ENCODE data around the gene ALOX12. TPM values are rescaled to one million over a fixed set of nuclear protein-coding genes. Genes with fewer than 3 reads are reported as not detected.

Gene ALOX12
- total RNA-seq, 4 donors from 2014 or later, result not detected

- 92 to 94% methylated on average over 9 of the region's 9 CpGs for WGBS, 2 donors
- Histone ChIP-seq H3K4me3 (no peak overlapping the region), H3K27ac (no peak overlapping the region), H3K36me3 (peaks cover 0 to 32% (median 3%) of the 10 kb centered on the region in 3 donors), H3K4me1 (peaks cover 0 to 15% (median 4%) of the 10 kb centered on the region in 4 donors), H3K9me3 (no peaks in the 10 kb centered on the region), H3K27me3 (peaks cover 0 to 7% of the 10 kb centered on the region in 2 donors)
- TF ChIP-seq POLR2A (IDR thresholded peaks at IDR 0.05) (no peak), EP300 (IDR thresholded peaks at IDR 0.05) (no peak), CTCF (IDR thresholded peaks at IDR 0.05) (no peak)
- no peak for DNase-seq (ENCODE audit: low spot score in 2 of 2)
These were observed 1.1 kb upstream of the ALOX12 start for GRCh38 chr17:6994666-6995256.

GRCh38 chr17:6996256-6997011 lies 585 bp downstream of the ALOX12 start:
- Histone ChIP-seq H3K27me3 (peaks cover 0 to 7% of the 10 kb centered on the region in 2 donors), H3K36me3 (peaks cover 3 to 49% (median 4%) of the 10 kb centered on the region in 3 donors), H3K9me3 (no peaks in the 10 kb centered on the region), H3K4me3 (peak overlapping the region in 2 of 4 donors; percentile 3 to 36), H3K27ac (no peak overlapping the region), H3K4me1 (peaks cover 0 to 15% (median 4%) of the 10 kb centered on the region in 4 donors)
- WGBS, 2 donors, result 40 to 67% methylated on average over 40 to 57 of the region's 58 CpGs
- DNase-seq (ENCODE audit: low spot score in 2 of 2), result no peak
- TF ChIP-seq EP300 (IDR thresholded peaks at IDR 0.05) (no peak), POLR2A (IDR thresholded peaks at IDR 0.05) (no peak), CTCF (IDR thresholded peaks at IDR 0.05) (no peak)

- TF ChIP-seq EP300 (IDR thresholded peaks at IDR 0.05) (no peak), CTCF (IDR thresholded peaks at IDR 0.05) (no peak), POLR2A (IDR thresholded peaks at IDR 0.05) (no peak)
- H3K27ac ChIP-seq, result no peak overlapping the region
- DNase-seq (ENCODE audit: low spot score in 2 of 2), result no peak
- 92 to 93% methylated on average over 8 of the region's 8 CpGs for WGBS, 2 donors
- H3K27me3 ChIP-seq, result peaks cover 0 to 7% of the 10 kb centered on the region in 2 donors
- no peaks in the 10 kb centered on the region for H3K9me3 ChIP-seq
- peaks cover 0 to 15% (median 4%) of the 10 kb centered on the region in 4 donors for H3K4me1 ChIP-seq
- H3K4me3 ChIP-seq, result no peak overlapping the region
- H3K36me3 ChIP-seq, result peaks cover 3 to 56% (median 7%) of the 10 kb centered on the region in 3 donors
These were observed 1.3 kb downstream of the ALOX12 start for GRCh38 chr17:6997171-6997570.

GRCh38 chr17:6998855-6999508 lies 3.1 kb downstream of the ALOX12 start:
- H3K36me3 ChIP-seq, result peaks cover 3 to 72% (median 7%) of the 10 kb centered on the region in 3 donors
- H3K4me3 ChIP-seq, result no peak overlapping the region
- no peak for TF ChIP-seq POLR2A (IDR thresholded peaks at IDR 0.05)
- TF ChIP-seq CTCF (IDR thresholded peaks at IDR 0.05), result no peak
- no peak for TF ChIP-seq EP300 (IDR thresholded peaks at IDR 0.05)
- H3K27me3 ChIP-seq, result peaks cover 0 to 7% of the 10 kb centered on the region in 2 donors
- H3K27ac ChIP-seq, result no peak overlapping the region
- no peak for DNase-seq (ENCODE audit: low spot score in 2 of 2)
- peaks cover 0 to 15% (median 4%) of the 10 kb centered on the region in 4 donors for H3K4me1 ChIP-seq
- WGBS, 2 donors, result 82% methylated on average over 11 of the region's 11 CpGs
- no peaks in the 10 kb centered on the region for H3K9me3 ChIP-seq

All from tibial nerve (tissue), 4 donors.